Urinary bladder (tissue), 4 donors: ENCODE data around the gene CASP6. TPM values are rescaled to one million over a fixed set of nuclear protein-coding genes. Genes with fewer than 3 reads are reported as not detected.

ENCODE experiments used
- DNase-seq: peaks from one replicate; pipeline ENCODE4 v3.0.0-alpha.2; 2015; ENCODE audit errors: extremely low spot score
- H3K27ac ChIP-seq: one replicate; pipeline ENCODE4 v1.5.1; 2013; ENCODE audit warnings: low read depth, mild to moderate bottlenecking, moderate library complexity
- H3K36me3 ChIP-seq: one replicate; pipeline ENCODE4 v1.6.1; 2013; ENCODE audit warnings: mild to moderate bottlenecking, moderate library complexity; ENCODE audit not compliant: insufficient read depth
- H3K4me1 ChIP-seq: one replicate; pipeline ENCODE4 v1.6.1; 2013; ENCODE audit warnings: mild to moderate bottlenecking, moderate library complexity; ENCODE audit not compliant: insufficient read depth
- H3K4me3 ChIP-seq: one replicate; pipeline ENCODE4 v1.5.1; 2013; ENCODE audit warnings: low read depth, low read length
- WGBS: extraction: QIAGEN DNeasy Blood & Tissue Kit; methylation state at CpG from one replicate; pipeline ENCODE4 v1.1.7; 2013; 5-methylcytosine and 5-hydroxymethylcytosine counted together
- polyA plus RNA-seq: library from polyadenylated mRNA; stranded (reverse); fragments of 200-250 nt; gene quantifications from one replicate; pipeline ENCODE4 v1.2.3, GENCODE V29; 2013
- total RNA-seq: library from RNA; depleted of rRNA; stranded (reverse); fragments of >200 nt; gene quantifications from one replicate; pipeline ENCODE4 v1.2.3, GENCODE V29; 2014
- donor health status: healthy with polysubstance abuse.
- donor health status: healthy.

CASP6 gene
- total and polyA plus RNA-seq, 2 donors = 16.1 to 21.4 TPM

- Histone ChIP-seq H3K4me1 (no peaks in the 10 kb centered on the region), H3K27ac (no peak overlapping the region), H3K4me3 (no peak overlapping the region), H3K36me3 (no peaks in the 10 kb centered on the region)
- DNase-seq = no peak
- WGBS = 95% methylated on average over 1 of the region's 1 CpG
Measured at GRCh38 chr4:109673303-109673702, 29.9 kb downstream of the CASP6 start.

- H3K27ac ChIP-seq = no peak overlapping the region
- no peaks in the 10 kb centered on the region for H3K36me3 ChIP-seq
- no peak for DNase-seq
- H3K4me3 ChIP-seq = no peak overlapping the region
- H3K4me1 ChIP-seq = no peaks in the 10 kb centered on the region
Measured at GRCh38 chr4:109672169-109672930, 30.9 kb downstream of the CASP6 start.

GRCh38 chr4:109671350-109671749 is 31.9 kb downstream of the CASP6 start:
- Histone ChIP-seq H3K27ac (no peak overlapping the region), H3K36me3 (no peaks in the 10 kb centered on the region), H3K4me3 (no peak overlapping the region), H3K4me1 (no peaks in the 10 kb centered on the region)
- DNase-seq = no peak

GRCh38 chr4:109665783-109666485 is 37.3 kb downstream of the CASP6 start:
- no peak for DNase-seq
- Histone ChIP-seq H3K4me3 (no peak overlapping the region), H3K27ac (no peak overlapping the region), H3K36me3 (no peaks in the 10 kb centered on the region), H3K4me1 (no peaks in the 10 kb centered on the region)
- 79% methylated on average over 5 of the region's 5 CpGs for WGBS

- no peak for DNase-seq
- no peak overlapping the region for H3K4me3 ChIP-seq
- H3K4me1 ChIP-seq = no peaks in the 10 kb centered on the region
- peaks cover 2% of the 10 kb centered on the region for H3K36me3 ChIP-seq
- no peak overlapping the region for H3K27ac ChIP-seq
- 64% methylated on average over 3 of the region's 3 CpGs for WGBS
Measured at GRCh38 chr4:109662771-109663170, 40.5 kb downstream of the CASP6 start.

GRCh38 chr4:109662116-109662515 is 41.1 kb downstream of the CASP6 start:
- no peak for DNase-seq

GRCh38 chr4:109658871-109659410 is 44.3 kb downstream of the CASP6 start:
- 73% methylated on average over 6 of the region's 6 CpGs for whole genome bisulfite sequencing
- H3K36me3 ChIP-seq = peaks cover 2% of the 10 kb centered on the region
- no peak for DNase-seq
- no peak overlapping the region for H3K4me3 ChIP-seq
- no peaks in the 10 kb centered on the region for H3K4me1 ChIP-seq
- no peak overlapping the region for H3K27ac ChIP-seq

More at GRCh38 chr4:109662116-109662515, 41.1 kb downstream of the CASP6 start:
- 63% methylated on average over 2 of the region's 2 CpGs for WGBS
- H3K27ac ChIP-seq = no peak overlapping the region
- H3K4me3 ChIP-seq = no peak overlapping the region
- no peaks in the 10 kb centered on the region for H3K4me1 ChIP-seq
- H3K36me3 ChIP-seq = peaks cover 2% of the 10 kb centered on the region

- no peak overlapping the region for H3K4me3 ChIP-seq
- DNase-seq = no peak
- no peaks in the 10 kb centered on the region for H3K4me1 ChIP-seq
- H3K27ac ChIP-seq = no peak overlapping the region
- H3K36me3 ChIP-seq = peaks cover 2% of the 10 kb centered on the region
- WGBS = 93% methylated on average over 9 of the region's 9 CpGs
Measured at GRCh38 chr4:109657854-109658418, 45.3 kb downstream of the CASP6 start.

GRCh38 chr4:109655396-109655795 is 47.8 kb downstream of the CASP6 start:
- 64% methylated on average over 6 of the region's 6 CpGs for WGBS
- Histone ChIP-seq H3K4me1 (no peaks in the 10 kb centered on the region), H3K27ac (no peak overlapping the region), H3K36me3 (peaks cover 2% of the 10 kb centered on the region), H3K4me3 (no peak overlapping the region)
- no peak for DNase-seq

GRCh38 chr4:109649872-109650271 is 53.4 kb downstream of the CASP6 start:
- H3K4me3 ChIP-seq = no peak overlapping the region
- no peaks in the 10 kb centered on the region for H3K4me1 ChIP-seq
- WGBS = 83% methylated on average over 1 of the region's 1 CpG
- H3K36me3 ChIP-seq = no peaks in the 10 kb centered on the region
- no peak overlapping the region for H3K27ac ChIP-seq
- DNase-seq = no peak

GRCh38 chr4:109648997-109649575 is 54.2 kb downstream of the CASP6 start:
- Histone ChIP-seq H3K27ac (no peak overlapping the region), H3K4me3 (no peak overlapping the region)
- WGBS = 92% methylated on average over 2 of the region's 2 CpGs

GRCh38 chr4:109648266-109648996 is 54.8 kb downstream of the CASP6 start:
- Histone ChIP-seq H3K4me1 (no peaks in the 10 kb centered on the region), H3K27ac (no peak overlapping the region), H3K36me3 (no peaks in the 10 kb centered on the region), H3K4me3 (no peak overlapping the region)
- DNase-seq = no peak
- WGBS = 63% methylated on average over 5 of the region's 5 CpGs

More at GRCh38 chr4:109648997-109649575, 54.2 kb downstream of the CASP6 start:
- Histone ChIP-seq H3K36me3 (no peaks in the 10 kb centered on the region), H3K4me1 (no peaks in the 10 kb centered on the region)
- no peak for DNase-seq
